ENCODE measurements around the gene GNAZ.

Gene GNAZ

DNA sequence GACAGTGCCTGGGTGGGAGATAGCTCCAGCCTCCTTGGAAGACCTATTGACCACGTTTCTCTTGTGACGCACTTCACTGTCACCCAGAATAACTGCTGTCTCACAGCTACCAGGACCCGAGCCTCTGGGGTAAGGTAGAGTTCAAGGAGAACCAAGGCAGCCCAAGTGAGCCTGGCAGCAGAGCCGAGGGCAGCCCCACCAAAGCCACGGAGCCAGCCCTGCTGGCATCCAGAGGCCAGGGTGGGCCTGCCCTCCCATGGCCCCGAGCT lies 38.7 kb downstream of the GNAZ start:
- DNase-seq: no peak

DNA sequence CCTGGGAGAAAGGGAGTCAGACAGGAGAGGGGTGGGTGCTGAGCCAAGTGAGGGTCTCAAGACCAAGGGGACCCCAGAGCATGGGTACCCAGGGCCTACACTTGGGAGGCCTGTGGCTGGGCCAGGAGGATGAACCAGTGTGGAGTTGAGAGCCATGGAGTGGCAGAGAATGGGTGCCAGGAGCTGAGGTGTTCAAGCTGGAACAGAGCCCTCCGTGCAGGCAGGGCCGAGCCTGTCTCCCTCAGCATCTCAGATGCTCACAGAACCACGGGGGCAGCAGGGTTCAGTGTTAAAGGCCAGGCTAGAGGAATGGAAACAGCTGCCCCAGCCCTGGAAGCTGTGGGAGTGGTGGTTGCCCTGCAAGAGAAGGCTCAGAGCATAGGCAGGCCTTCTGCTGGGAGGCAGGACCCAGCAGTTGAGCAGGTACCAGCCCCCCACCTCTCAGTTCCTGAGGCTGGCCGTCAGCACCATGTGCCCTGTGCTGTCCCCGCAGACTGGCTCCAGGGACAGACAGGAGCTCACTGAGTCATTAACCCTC lies 39.2 kb downstream of the GNAZ start:
- DNase-seq: no peak

DNA sequence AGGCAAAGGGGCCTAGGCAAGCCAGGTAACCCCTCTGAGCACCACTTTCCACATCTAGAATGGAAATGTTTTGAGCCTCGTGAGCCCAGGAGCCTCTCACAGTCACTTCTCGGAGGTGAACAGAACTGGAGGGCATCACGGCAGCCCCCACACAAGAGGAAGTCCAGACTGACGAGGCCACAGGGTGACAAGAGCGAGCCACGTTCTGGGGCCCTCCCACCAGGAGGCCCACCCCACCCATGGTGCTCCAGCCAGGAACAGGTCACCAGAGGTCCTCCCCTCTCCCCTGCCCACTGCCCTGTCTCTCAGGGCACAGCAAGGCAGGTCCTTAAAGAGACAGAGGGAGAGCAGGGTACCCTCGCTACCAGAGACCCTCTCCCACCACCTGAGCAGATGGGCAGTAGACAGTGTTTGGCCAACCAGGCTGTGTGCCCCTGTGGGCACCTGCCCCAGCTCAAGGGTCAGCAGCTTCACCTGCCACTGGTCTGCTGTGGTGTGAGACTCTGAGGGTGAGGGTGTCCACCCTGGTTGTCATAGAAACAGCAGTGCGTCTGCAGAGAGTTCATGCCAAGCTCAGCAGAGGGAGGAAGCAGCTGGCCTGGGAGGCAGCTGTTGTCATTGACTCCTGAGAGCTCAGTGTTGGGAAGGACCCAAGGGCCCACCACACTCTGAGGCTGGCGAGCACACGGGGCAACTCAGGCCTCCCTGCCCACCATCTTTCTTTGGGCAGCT lies 40.0 kb downstream of the GNAZ start:
- no peak for DNase-seq

DNA sequence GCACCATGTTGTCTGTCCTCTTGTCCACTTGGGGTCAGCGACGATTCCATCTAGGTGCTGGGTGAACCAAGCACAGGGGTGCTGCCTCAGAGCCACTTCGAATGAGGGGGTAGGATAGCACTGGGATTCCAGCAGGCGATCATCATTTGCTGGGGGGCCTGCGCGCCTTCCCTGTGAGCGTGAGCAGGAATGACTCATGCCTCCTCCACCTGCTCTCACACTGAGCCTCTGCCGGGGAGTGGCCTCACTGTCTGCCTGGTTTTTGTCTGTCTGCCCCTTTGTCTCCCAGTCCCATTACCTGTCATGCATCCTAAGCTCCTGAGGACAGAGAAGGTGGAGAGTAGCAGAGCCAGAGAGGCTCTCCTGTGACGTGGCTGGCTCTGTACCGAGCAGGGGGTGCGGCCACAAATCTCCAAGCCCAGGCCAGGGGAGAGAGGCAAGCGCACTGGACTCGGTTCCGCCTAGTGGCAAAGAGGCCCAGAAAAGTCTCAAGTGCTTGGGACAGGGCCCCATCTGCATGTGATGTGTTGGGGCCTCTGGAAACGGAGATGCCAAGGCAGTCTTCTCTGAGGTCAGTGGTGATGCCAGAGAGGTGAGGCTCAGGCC lies 40.7 kb downstream of the GNAZ start:
- DNase-seq: peak; percentile 89

DNA sequence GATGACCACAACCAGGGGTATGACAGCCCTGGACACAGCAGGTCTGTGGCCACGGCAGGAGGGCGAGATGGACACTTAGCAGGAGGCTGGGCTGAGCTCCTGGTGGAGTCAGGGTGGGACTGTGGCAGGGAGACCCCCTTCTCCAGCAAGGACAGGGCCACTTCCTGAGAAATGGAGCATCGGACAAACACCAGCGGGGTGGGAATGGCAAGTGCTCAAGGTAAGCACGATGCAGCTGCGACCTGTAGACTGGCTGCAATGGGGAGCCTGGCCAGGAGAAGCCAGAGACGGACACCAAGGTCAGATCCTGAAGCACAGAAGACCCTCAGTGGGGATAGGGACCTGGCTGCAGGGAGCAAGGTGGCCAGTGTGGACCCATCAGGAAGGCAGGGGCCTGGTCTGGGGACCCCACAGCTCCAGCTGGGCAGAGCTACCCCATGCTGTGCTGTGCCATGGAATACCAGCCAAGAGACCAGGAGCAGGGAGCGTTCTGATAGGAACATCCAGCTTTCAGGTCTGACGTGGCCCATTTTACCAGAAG lies 42.2 kb downstream of the GNAZ start:
- no peak for DNase-seq

DNA sequence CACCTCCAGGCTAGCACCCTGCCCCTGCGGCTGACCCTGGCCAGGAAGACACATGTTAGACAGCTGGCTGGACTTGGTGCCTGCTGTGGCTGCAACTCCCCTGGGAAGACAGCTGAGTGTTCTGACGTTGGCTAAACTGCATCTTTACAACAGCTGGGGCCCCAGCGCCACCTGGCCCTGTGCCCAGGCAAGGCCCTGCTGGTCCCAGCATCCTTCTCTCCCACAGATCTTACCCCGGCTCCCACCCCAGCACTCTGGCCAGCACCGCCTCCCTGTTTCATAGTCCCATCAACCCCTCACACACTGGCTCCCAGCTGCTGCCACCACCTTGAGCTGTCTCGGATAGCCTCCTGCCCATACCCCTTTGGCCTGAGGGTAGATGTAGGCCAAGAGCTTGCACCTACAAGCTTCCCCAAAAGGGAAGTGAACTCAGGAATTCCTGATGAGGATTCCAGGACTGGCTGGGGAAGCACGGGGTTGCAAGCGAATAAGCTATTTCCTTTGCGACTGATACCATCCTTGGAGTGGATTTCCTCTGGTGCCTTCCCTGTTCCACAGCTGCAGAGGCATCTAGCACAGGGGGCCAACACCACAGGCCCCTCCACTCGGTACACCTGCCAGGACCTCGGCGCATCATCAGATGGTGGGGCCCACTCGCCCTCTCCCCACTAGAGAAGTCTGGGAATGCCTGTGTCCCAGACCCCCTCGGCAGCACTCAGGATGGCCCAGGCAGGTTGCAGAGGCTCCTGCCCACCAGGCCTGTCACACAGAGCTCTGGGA lies 42.9 kb downstream of the GNAZ start:
- no peak for DNase-seq

DNA sequence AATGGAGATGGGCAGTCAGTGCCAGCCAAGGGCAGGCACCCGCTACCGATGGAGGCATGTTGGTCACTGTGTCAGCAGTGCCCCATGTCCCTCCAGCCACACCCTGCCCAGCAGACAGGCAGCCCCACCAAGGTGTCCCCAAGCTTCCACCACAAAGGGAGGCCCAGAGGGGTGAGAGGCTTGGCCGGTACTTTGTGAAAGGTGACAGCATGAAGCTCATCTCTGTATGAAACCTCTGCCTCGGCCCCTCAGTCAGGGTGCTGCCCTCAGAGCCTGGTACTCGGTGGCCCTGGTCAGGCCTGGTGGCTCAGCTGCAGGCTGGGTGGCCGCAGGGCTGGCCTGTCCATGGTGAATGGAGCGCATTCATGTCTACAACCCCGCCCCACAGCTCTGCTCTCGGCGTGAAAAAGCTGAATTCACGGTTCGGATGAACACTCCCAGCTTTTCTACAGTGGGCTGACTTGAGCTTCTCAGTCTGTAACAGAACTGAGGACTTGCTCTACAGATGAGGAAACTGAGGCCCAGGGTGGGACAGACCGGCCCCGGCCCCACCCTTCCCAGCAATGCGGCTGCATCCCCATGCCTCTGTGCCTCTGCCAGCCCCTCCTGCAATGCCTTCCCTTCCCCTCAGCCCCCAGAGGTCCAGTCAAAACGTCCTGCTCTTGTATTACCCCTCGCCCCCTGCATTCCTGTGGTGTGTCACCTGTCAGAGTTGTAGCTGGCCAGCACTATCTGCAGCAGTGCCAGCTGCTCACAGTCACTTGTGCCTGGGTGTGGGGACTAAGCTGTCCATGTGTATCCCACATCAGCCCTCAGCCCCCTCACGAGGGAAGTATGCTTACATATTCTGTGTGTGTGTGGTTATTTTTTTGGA lies 43.8 kb downstream of the GNAZ start:
- DNase-seq: no peak

DNA sequence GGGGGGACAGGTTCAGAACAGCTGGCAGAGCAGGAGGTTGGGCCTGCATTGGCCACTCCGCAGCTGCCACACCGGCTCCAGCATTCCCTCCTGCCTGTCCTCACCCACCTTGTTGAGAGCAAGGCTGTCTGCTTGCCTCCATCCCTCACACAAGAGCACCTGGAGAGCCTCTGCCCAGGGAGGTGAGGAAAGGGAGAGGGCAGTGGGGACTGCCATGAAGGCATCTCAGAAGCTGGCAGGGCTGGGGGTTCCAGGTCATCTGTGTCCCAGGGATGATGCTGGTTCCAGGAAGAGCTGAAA lies 44.4 kb downstream of the GNAZ start:
- DNase-seq: no peak

DNA sequence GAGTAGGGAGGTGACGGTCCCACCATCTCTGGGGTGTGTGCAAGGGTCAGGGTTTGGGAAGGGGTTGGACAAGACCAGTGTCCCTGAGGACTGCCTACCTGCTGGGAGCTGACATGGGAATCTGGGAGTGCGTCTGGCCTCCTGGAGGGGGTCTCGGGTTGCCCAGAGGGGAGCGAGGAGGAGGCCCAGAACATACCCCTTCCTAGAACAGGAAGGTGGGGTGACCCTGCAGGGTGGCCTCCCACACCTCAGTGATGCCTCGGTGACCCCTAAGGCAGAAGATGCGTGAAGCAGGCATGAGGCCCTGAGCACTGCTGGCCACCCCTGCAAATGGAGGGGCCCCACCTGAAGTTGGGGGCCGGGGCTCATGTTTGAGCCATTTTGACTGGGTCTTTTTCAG lies 45.0 kb downstream of the GNAZ start:
- DNase-seq: no peak

DNA sequence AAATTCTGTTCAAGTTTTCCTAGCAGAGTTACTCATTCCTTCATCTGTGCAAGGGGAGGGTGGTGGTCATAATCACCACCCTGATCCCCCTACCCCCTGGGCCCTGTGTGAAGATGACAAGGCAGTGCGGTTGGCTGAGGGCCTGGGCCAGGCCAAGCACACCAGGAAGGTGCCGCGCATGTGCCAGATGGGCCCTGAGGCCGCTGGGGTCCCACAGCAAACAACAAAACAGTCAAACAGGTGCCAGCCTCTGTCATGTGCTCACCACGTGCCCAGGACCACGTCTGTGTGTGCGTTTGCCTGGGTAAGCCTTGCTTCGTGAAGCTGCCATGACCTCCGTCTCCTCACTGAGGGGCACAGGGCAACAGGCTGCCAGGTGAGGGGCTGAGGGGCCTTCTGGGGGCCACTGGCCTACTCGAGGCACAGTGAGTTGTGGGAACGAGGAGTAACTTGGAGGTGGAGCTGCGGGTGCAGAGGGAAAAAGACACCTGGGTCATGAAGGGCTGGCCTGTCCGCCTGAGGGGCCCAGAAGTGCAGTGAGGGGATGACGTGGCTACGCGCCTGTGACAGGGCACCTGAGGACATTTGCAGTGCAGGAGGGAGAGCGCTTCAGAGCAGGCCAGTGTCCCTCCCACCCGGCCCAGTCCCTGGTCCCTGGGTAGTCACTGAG lies 45.6 kb downstream of the GNAZ start:
- no peak for DNase-seq

DNA sequence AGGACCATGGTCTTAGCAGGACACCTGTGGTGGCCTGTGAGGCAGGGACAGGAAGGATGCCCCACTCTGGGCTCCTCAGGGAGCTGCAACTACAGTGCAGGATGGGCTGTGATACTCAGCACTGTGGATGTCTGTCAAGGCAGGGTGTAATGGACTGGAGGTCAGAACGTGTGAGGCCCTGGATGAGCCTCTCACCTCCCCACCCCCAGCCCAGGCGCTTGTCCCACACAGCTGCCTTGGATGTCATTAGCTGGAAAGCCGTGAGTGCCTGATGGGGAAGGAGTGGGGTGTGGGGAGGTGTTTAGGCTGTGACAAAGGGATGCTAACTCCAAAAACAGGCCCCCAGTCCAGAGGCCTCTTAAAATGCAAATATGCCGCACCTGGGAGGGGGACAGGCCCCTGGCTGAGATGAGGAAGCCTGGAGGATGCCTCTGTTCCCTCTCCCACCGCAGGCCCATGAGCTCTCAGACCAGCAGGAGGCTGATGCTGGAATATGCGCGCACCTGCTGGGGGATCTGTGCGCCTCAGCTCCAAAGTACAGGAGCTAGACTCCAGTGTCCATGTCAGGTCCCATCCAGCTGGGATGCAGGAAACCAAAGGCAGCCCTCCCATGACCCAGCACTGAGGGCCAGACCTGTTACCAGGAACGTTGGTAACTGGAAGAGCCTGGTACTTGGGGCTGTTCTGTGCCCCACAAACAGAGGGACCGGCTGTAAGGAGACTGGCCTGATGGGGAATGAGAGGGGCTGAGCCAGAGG lies 46.4 kb downstream of the GNAZ start:
- no peak for DNase-seq

DNA sequence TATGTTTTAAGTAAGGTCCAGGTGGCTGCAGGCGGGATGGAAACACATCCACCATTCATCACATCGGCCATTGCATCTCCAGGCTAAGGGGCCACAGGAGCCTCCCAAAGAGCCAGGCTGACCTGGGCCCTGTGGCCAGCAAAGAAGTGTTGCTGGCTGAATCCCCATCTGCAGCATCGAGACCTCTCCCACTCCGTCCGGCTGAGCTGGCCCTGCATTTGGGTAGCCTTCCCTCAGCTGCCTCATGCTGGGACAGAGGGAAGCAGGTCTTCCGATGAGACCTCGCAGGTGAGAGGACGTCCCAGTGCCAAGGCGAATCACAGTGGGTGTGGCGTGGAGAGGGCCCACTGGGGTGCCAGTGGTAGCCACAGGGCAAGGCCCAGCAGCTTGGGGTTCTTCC lies 47.0 kb downstream of the GNAZ start:
- DNase-seq: no peak

DNA sequence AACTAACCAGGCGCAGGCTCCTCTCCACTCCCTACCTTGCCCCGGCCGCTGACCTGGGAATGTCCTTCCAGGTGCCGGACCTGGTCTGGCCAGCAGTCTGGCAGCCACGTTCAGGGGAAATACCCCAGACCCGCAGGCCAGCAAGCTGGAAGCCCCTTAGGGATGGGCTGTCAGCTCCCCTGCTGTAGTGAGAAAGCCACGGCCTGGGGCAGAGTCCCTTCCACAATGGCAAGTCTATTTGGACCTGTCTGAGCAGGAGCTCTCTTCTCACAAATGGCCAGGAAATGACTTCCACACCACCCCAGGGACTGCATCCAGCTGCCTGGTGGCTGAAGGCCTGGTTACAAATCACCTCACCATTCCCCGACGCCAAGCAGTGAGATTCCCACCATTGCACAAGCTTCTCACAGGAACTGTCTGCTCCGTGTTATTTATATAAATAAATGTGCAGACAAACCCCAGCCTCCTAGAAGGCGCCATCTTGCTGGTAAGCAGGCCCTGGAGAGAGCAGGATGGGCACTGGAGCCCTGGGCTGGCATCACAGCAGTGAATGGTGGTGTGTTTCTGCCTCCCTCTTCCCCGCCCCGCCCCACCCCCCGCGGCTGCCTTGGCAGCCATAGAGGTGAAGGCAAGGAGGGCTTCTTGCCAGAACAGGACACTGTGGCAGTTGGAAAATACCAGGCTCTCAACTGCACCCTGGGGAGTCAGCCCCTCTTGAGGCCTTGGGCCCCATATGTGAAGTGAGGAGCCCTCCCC lies 47.8 kb downstream of the GNAZ start:
- DNase-seq: peak; percentile 81

DNA sequence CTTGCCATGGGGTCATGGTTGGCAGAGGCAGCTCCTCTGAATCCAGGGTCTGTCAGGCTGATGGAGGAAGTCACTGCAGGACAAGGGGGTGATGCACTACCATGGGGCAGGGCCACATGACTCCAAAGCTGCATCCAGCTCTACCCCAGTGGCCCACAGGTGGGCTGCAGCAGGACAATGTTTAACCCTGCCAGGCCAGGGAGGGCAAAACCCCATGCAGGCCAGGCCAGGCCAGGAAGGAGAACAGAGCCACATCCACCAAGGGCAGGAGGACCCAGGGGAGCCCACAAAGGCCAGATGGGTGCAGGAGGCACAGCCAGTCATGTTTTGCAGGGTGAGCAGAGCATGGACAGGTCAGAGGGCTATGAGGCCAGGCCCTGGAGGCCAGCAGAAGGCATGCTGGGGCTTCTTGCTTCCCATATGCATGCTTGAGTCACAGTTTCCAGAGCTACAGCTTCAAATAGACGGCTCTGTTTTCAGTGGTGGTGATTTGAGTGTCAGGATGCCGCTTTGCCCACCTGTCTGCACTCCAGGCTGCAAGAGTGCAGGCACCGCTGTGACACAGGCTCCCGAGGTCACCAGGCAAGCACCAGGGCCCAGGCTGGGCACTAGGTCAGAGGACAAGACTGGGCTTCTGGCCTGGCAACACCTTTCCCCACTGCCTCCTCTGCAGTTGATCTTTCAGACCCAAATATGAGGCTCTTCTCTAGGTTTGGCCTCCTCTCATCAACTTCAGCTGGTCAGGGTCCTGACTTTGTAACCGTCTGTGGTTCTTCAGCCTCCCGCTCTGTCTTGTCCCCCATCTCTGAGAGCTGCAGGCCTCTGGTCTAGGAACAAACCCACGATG lies 48.6 kb downstream of the GNAZ start:
- no peak for DNase-seq

DNA sequence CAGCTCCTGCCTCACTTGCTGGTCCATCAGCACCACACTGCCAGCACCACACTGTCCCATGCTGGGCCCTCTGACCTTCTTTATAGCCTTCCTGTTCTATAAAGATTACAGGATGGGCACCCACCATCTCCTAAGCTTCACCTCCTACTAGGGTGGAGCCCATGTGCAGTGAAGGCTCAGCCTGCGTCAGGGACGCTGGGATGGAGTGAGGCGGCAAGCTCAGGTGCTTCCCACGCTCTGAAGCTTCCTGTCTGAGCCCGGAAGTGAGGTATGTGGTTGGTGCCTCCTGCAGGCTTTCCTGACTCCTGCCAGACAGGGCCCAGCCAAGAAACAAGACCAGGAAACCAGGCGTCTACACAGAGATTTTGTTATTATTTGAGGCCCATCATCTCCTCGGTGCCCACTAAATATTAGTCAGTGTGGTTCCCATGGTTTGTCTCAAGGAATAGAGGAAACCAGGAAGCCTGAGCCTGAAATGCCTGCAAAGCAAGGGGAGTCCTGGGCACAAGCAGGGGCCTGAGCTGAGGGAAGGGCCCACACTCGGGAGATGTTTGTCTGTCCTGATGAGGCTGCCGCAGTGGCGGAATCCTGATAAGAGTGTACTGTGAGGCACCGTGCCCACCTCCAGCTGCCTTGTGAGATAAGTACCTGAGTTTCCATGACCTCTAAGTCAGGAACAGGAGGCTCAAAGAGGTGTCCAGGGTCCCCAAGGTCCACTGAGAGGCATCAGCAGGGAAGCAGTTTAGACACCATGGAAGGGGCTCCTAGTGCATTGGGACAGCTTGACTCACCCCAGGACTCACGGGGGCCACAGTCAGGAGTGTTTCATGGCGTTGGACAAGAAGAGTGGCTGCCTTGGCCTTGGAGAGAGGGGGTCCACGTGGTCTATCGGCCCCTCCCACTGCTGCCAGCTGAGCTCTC lies 49.4 kb downstream of the GNAZ start:
- no peak for DNase-seq

DNA sequence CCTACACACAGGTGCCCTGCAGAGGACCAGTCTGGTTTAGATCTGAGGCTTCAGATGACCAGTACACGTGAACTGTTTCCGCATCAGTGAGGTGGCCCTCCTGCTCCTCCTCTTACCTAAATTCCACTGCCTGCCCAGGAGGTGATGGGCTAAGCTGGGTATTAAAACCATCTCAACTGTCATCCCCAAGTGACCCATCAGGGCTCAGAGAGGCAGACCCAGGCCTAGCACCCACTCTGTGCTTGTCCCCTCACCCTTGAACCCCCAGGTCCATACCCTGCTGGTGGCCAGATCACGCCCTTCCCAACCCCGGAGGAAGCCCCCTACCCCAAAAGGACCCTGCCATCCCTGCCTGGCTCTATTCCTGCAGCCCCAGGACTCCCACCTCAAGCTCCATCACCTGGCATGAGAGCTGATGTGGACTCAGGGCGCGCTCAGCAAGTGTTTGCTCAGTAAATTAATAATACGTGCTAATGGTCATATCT lies 50.1 kb downstream of the GNAZ start:
- no peak for DNase-seq

DNA sequence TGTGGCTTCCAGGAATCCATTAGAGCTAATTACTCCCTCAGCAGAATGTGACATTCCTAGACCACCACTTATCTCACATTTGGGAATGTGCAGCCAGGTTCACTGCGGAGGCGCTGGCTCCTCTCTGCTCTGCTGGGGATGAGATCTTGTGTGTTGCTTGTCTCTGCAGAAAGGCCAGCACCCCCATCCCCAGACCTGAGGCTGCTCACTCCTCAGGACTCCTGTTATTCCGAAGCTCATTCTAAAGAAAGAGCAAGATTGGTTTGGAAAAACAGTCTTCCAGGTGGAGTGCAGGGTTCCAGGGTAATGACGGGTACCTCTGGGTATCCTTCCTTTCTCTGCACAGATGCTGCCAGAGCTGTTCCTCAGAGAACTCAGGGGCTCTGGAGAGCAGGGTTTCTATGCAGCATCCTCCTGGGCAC lies 50.7 kb downstream of the GNAZ start:
- DNase-seq: peak; percentile 82

DNA sequence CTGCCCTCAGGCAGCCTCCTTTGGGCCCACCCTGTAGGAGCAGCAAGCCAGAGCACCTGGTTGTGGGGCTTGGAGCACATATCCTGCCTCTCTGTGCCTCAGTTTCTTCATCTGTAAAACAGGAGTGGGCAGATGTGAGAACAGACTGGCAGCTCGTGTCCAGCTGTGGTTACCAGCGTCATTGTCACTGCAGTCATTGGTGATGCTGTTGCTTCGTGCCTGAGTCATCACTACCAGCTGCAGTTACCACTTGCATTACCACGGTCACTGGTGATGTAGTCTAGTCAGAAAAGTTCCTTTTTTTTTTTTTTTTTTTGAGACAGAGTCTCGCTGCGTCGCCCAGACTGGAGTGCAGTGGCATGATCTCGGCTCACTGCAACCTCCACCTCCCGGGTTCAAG lies 51.1 kb downstream of the GNAZ start:
- DNase-seq: no peak
